ENCODE data around the gene C14orf119. TPM values are rescaled to one million over a fixed set of nuclear protein-coding genes. Genes with fewer than 3 reads are reported as not detected.
A peak's percentile ranks its signal among the peaks of the same experiment; 100 is the strongest.

C14orf119 gene
- total and polyA plus RNA-seq, 9 of the 15 experiments (the other 6 are each of a cell fraction or from before 2014, with no cell fraction given) = 36.7 to 251 (median 51.8) TPM

- TF ChIP-seq ETS1 (conservative IDR thresholded peaks at IDR 0.05; ENCODE audit: control insufficient read depth, low read depth, low read length) (peak; percentile 92), SAFB2 (IDR thresholded peaks at IDR 0.05; ENCODE audit: borderline replicate concordance, low read depth, low read length, severe bottlenecking) (no peak), SMAD1 (IDR thresholded peaks at IDR 0.05; ENCODE audit: low read depth, low read length, partially characterized antibody) (peak; percentile 100), ZNF347 (CRISPR knock-in tag; IDR thresholded peaks at IDR 0.05; ENCODE audit: low read depth) (no peak), HNRNPK (IDR thresholded peaks at IDR 0.05; ENCODE audit: low read depth, low read length, poor library complexity, severe bottlenecking) (no peak), HDGF (IDR thresholded peaks at IDR 0.05) (no peak), ZNF282 (CRISPR knock-in tag; IDR thresholded peaks at IDR 0.05) (no peak), ATF4 (CRISPR knock-in tag; IDR thresholded peaks at IDR 0.05) (peak; percentile 70), XRCC3 (IDR thresholded peaks at IDR 0.05) (no peak), RBM22 (IDR thresholded peaks at IDR 0.05; ENCODE audit: low read depth, low read length, poor library complexity, severe bottlenecking) (no peak), ZBTB43 (CRISPR knock-in tag; IDR thresholded peaks at IDR 0.05) (no peak), ZNF124 (CRISPR knock-in tag; IDR thresholded peaks at IDR 0.05) (no peak), TSC22D4 (tag; IDR thresholded peaks at IDR 0.05) (no peak), BACH1 (tag; IDR thresholded peaks at IDR 0.05) (no peak), KAT7 (CRISPR knock-in tag; IDR thresholded peaks at IDR 0.05; ENCODE audit: borderline replicate concordance) (peak; percentile 86; the same call in 1 of the 2 replicates), XRCC4 (IDR thresholded peaks at IDR 0.05; ENCODE audit: extremely low read depth, insufficient read depth, insufficient read length) (no peak), FOXK2 (conservative IDR thresholded peaks at IDR 0.05 in 1 of 2, IDR thresholded peaks at IDR 0.05 in 1 of 2; ENCODE audit: low read depth in 2 of 2) (no peak; a peak in 1 of 4 replicates), CBFA2T2 (conservative IDR thresholded peaks at IDR 0.05) (peak; percentile 98), POLR2H (tag; IDR thresholded peaks at IDR 0.05; ENCODE audit: low read depth) (no peak), GABPB1 (CRISPR knock-in tag; IDR thresholded peaks at IDR 0.05) (peak; percentile 79), ZNF23 (CRISPR knock-in tag; IDR thresholded peaks at IDR 0.05) (no peak), CSDE1 (IDR thresholded peaks at IDR 0.05) (no peak), VEZF1 (CRISPR knock-in tag; IDR thresholded peaks at IDR 0.05) (peak; percentile 94), BCOR (IDR thresholded peaks at IDR 0.05) (peak; percentile 86), ZNF232 (CRISPR knock-in tag; IDR thresholded peaks at IDR 0.05) (no peak)
Measured at GRCh38 chr14:23112359-23113178, 17.3 kb downstream of the C14orf119 start (continued).

All from K562 (cell line).